ENCODE data around the gene GPR78. TPM values are rescaled to one million over a fixed set of nuclear protein-coding genes. Genes with fewer than 3 reads are reported as not detected.

GPR78 gene
- polyA plus RNA-seq, 2 donors, result 4.7 to 8.9 TPM

DNA sequence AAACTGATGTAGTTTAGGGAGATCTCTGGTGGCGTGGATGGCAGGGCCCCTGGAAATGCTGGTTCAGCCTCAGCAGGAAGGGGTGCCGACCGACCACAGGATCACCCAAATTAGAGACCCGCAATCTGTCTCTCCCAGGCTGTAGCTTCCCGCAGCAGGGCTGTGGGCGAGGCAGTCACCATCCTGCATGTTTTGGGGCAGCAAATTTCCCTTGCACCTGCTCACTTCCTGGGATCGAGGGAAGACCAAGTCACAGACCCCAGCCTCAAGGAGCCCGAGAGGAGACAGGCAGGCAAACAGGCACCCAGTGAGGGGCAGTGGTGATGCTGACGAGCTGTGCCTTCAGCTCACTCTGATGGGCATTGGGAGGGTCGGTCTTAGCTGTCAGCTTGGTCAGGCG, 21.2 kb upstream of the GPR78 start:
- no peaks in the 10 kb centered on the region for H3K27me3 ChIP-seq (ENCODE audit: control insufficient read depth in 1 of 2, insufficient read depth in 2 of 2, low read length in 2 of 2)
- no peaks in the 10 kb centered on the region for H3K36me3 ChIP-seq (ENCODE audit: control insufficient read depth in 2 of 2, insufficient read depth in 2 of 2, low read length in 1 of 2)
- peaks cover 0 to 9% of the 10 kb centered on the region in 2 donors for H3K4me1 ChIP-seq (ENCODE audit: control insufficient read depth in 2 of 2, insufficient read depth in 2 of 2, low read length in 1 of 2)
- H3K27ac ChIP-seq (ENCODE audit: low read depth in 2 of 2, low read length in 1 of 2), result peak overlapping the region; percentile 12 to 47
- H3K4me3 ChIP-seq (ENCODE audit: low read depth in 1 of 2, low read length in 2 of 2), result peak overlapping the region; percentile 16 to 32
- 89% methylated on average over 11 of the region's 11 CpGs for WGBS, 2 donors
- H3K9me3 ChIP-seq (ENCODE audit: control insufficient read depth in 2 of 2, insufficient read depth in 1 of 2, low read depth in 1 of 2, low read length in 1 of 2), result no peaks in the 10 kb centered on the region

DNA sequence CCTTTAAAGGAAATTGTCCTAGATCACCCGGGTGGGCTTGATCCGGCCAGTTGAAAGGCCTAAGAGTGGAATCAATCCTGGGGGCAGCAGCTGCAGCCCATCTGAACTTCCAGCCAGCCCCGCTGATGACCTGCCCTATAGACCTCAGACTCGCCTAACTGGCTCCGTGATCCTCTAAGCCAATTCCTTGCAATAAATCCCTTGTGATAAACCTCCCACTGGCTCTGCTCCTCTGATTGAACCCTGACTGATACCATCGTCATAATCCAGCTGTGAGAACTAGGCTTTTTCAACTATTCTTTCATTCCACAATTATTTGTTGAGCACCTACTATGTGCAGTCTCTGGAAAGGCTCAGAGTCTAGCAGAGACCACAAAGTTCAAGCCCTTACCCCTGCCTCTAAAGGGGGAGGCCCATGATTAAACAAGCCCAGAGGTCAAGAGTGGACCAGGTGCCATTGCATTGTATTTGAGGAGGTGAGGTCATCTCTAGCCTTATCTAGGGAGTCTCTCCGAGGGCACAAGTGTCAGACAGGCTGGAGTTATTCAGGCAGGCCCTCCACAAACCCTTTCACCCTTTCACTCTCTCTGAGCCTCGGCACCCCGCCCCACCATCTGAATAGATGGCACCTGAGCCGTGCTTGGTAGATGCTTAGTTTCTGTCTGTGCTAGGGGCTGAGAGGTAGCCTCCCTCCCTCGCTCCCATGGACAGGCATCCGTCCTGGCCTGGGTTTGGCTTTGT, 20.5 kb upstream of the GPR78 start:
- H3K27me3 ChIP-seq (ENCODE audit: control insufficient read depth in 1 of 2, insufficient read depth in 2 of 2, low read length in 2 of 2), result no peaks in the 10 kb centered on the region
- no peaks in the 10 kb centered on the region for H3K9me3 ChIP-seq (ENCODE audit: control insufficient read depth in 2 of 2, insufficient read depth in 1 of 2, low read depth in 1 of 2, low read length in 1 of 2)
- 75 to 76% methylated on average over 12 of the region's 12 CpGs for WGBS, 2 donors
- peak overlapping the region; percentile 16 to 32 for H3K4me3 ChIP-seq (ENCODE audit: low read depth in 1 of 2, low read length in 2 of 2)
- H3K36me3 ChIP-seq (ENCODE audit: control insufficient read depth in 2 of 2, insufficient read depth in 2 of 2, low read length in 1 of 2), result no peaks in the 10 kb centered on the region
- H3K27ac ChIP-seq (ENCODE audit: low read depth in 2 of 2, low read length in 1 of 2), result peak overlapping the region; percentile 34 to 76
- peaks cover 0 to 9% of the 10 kb centered on the region in 2 donors for H3K4me1 ChIP-seq (ENCODE audit: control insufficient read depth in 2 of 2, insufficient read depth in 2 of 2, low read length in 1 of 2)

DNA sequence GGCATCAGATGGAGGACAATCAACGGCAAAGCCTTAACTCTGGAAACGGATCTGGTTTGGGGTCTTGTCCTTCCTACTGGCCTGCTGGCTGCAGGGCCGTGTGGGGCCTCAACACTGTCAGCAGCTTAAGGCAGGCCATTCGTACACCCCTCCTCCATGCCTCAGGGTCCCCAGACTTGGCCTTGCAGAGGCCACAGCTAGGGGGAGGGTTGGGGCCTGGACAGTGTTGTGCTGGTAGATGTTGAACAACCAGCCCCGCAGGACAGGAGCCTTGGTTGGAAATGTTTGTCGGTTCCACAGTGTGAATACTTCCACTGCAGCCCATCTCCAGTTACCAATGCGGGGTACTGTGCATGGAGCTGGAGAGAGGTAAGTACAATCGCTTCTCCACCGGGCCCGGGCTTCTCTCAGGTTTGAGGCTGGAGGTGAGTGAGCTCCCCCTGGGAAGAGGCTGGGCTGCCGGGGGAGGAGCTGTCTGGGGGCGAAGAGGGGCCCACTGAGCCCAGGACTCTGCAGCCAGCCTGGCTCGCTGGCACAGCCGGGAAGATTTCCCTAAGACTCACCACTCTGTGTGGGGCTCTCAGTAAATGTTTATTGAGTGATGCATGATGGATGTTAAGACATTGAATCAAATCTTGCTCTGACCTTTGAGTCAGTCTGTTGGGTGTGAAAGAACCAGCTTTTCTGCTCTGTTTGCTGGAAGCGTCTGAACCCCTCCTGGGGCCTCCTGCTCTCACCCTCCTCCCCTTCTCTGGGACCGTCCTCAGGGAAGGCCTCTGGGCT, 19.7 kb upstream of the GPR78 start:
- Histone ChIP-seq H3K9me3 (ENCODE audit: control insufficient read depth in 2 of 2, insufficient read depth in 1 of 2, low read depth in 1 of 2, low read length in 1 of 2) (no peaks in the 10 kb centered on the region), H3K27ac (ENCODE audit: low read depth in 2 of 2, low read length in 1 of 2) (peak overlapping the region; percentile 34 to 76), H3K4me1 (ENCODE audit: control insufficient read depth in 2 of 2, insufficient read depth in 2 of 2, low read length in 1 of 2) (peaks cover 0 to 9% of the 10 kb centered on the region in 2 donors), H3K27me3 (ENCODE audit: control insufficient read depth in 1 of 2, insufficient read depth in 2 of 2, low read length in 2 of 2) (no peaks in the 10 kb centered on the region), H3K4me3 (ENCODE audit: low read depth in 1 of 2, low read length in 2 of 2) (peak overlapping the region in 1 of 2 donors; percentile 30), H3K36me3 (ENCODE audit: control insufficient read depth in 2 of 2, insufficient read depth in 2 of 2, low read length in 1 of 2) (no peaks in the 10 kb centered on the region)
- 67 to 75% methylated on average over 16 of the region's 16 CpGs for WGBS, 2 donors

DNA sequence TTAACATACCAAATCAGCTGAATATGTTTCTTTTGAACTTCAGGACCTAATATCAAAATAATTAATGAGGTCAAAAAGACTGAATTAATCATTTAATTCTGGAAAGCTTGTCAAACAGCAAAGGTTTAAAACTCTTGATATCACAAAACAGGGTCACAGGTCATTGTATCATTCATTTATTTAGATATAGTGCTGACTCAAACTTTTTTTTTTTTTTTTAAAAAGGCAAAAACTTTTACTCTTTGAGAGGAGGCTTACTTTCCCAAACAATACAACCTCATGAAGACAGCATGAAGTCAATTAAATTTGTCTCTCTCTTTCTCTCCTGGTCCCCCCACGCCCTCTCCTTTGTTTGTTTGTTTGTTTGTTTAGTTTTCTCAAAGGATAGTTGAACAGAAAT, 15.6 kb upstream of the GPR78 start:
- 44 to 56% methylated on average over 1 of the region's 1 CpG for WGBS, 2 donors
- H3K27ac ChIP-seq (ENCODE audit: low read depth in 2 of 2, low read length in 1 of 2), result no peak overlapping the region
- peaks cover 0 to 4% of the 10 kb centered on the region in 2 donors for H3K4me1 ChIP-seq (ENCODE audit: control insufficient read depth in 2 of 2, insufficient read depth in 2 of 2, low read length in 1 of 2)
- H3K36me3 ChIP-seq (ENCODE audit: control insufficient read depth in 2 of 2, insufficient read depth in 2 of 2, low read length in 1 of 2), result no peaks in the 10 kb centered on the region
- no peaks in the 10 kb centered on the region for H3K27me3 ChIP-seq (ENCODE audit: control insufficient read depth in 1 of 2, insufficient read depth in 2 of 2, low read length in 2 of 2)
- no peaks in the 10 kb centered on the region for H3K9me3 ChIP-seq (ENCODE audit: control insufficient read depth in 2 of 2, insufficient read depth in 1 of 2, low read depth in 1 of 2, low read length in 1 of 2)
- H3K4me3 ChIP-seq (ENCODE audit: low read depth in 1 of 2, low read length in 2 of 2), result no peak overlapping the region

DNA sequence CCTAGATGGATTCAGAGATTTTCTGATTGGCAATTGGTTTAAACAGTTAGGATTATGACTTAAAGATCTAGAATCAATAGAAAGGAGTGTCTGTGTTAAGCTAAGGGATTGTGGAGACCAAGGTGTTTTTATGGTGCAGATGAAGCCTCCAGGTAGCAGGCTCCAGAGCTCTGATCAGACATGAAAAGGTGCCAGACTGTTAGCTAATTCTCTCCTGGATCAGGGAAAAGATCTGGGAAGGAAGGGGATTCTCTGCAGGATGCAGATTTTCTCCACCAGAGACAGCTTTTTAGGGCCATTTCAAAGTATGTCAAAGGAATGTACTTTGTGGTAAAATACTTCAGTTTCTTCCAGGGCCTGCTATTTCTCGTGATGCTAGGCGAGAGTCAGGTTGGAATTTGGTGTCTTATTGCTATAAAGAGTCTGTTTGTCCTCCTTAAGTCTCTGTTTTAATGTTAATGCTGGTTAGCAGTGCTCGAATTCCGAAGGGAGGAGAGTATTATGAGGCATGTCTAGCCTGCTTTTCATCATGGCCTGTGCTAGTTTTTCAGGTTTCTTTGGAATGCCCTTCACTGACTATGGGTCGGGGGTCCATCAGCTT, 12.0 kb upstream of the GPR78 start:
- Histone ChIP-seq H3K4me1 (ENCODE audit: control insufficient read depth in 2 of 2, insufficient read depth in 2 of 2, low read length in 1 of 2) (no peaks in the 10 kb centered on the region), H3K9me3 (ENCODE audit: control insufficient read depth in 2 of 2, insufficient read depth in 1 of 2, low read depth in 1 of 2, low read length in 1 of 2) (no peaks in the 10 kb centered on the region), H3K27me3 (ENCODE audit: control insufficient read depth in 1 of 2, insufficient read depth in 2 of 2, low read length in 2 of 2) (no peaks in the 10 kb centered on the region), H3K27ac (ENCODE audit: low read depth in 2 of 2, low read length in 1 of 2) (no peak overlapping the region), H3K4me3 (ENCODE audit: low read depth in 1 of 2, low read length in 2 of 2) (no peak overlapping the region), H3K36me3 (ENCODE audit: control insufficient read depth in 2 of 2, insufficient read depth in 2 of 2, low read length in 1 of 2) (no peaks in the 10 kb centered on the region)
- 59 to 67% methylated on average over 5 of the region's 5 CpGs for WGBS, 2 donors

DNA sequence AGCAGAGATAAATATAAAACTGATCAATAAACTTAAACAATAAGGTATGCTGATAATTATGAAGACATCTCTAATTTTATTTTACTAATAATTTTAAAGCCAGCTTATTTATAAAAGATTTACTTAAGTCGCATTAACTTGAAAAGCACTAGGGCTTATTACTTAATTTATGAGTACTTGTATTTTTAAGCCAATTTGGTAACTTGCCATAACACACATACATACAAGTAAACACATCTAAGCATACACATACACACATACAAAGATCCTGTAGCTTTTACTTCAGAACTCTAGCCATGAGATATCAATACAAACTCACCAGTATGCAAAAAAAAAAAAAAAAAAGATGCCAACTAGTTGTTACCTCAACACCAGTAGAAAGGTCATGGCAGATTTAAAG, 10.0 kb upstream of the GPR78 start:
- Histone ChIP-seq H3K36me3 (ENCODE audit: control insufficient read depth in 2 of 2, insufficient read depth in 2 of 2, low read length in 1 of 2) (no peaks in the 10 kb centered on the region), H3K27ac (ENCODE audit: low read depth in 2 of 2, low read length in 1 of 2) (no peak overlapping the region), H3K4me3 (ENCODE audit: low read depth in 1 of 2, low read length in 2 of 2) (no peak overlapping the region), H3K27me3 (ENCODE audit: control insufficient read depth in 1 of 2, insufficient read depth in 2 of 2, low read length in 2 of 2) (no peaks in the 10 kb centered on the region), H3K9me3 (ENCODE audit: control insufficient read depth in 2 of 2, insufficient read depth in 1 of 2, low read depth in 1 of 2, low read length in 1 of 2) (no peaks in the 10 kb centered on the region), H3K4me1 (ENCODE audit: control insufficient read depth in 2 of 2, insufficient read depth in 2 of 2, low read length in 1 of 2) (no peaks in the 10 kb centered on the region)
- WGBS, 2 donors, result 74 to 91% methylated on average over 1 of the region's 1 CpG

DNA sequence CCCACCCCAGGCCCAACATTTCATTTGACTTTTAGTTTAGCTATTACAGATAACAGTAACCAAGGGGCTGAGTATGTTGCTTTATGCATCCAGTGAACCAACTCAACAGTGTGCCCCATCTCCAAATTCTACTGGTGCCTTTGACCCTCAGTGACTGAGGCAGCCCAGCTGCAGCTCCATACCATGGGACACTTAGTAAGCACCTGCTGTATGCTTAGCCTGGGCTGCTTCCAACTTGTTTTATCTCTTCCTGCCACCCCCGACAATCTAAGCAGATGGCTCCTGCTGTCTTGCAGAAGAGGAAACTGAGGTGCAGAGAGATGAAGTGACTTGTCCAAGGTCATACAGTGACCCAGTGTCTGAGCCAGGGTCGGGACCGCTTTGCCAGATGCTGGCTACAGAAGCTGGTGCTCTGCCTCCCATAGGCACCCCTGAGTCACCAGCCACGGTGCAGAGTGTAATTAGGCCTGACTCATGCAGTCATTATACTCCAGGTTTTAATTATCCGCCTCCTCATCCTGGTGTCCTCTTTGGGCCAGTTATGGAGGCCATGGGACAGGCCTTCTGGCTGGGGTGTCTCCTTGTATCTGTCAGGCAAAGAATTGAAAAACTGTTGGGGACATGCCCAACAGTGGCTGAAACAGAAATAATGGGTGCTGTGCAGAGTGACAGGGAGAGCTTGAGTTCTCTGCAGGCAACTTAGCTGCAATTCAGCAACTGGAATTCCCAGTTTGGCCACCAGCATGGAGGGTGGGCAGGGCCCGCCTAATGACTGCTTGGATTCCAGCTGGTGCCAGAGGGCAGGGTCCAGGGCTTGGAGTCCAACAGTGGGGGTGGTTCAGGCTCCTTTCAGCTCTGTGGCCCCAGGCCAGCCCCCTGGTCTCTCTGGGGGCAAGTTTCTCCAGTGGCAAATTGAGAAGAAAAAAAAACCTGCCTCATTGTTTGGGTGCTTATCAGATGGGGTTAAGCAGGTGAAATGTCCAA, 8.2 kb upstream of the GPR78 start:
- H3K36me3 ChIP-seq (ENCODE audit: control insufficient read depth in 2 of 2, insufficient read depth in 2 of 2, low read length in 1 of 2), result no peaks in the 10 kb centered on the region

DNA sequence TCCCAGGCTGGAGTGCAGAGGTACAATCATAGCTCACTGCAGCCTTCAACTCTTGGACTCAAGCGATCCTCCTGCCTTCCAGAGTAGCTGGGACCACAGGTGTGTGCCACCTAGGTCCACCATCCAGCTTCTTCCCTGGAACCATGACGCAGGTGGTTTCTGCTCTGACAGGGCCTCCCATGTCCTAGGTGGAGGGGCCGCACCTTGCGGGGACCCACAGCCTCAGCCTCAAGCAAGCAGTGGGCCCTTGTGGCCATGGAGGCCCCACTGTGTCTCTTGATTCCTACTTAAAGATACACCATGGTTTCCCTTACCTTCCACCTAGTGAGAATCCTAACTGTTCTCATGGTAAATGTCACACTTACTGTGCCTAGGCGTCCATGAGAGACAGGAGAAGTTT, 6.9 kb upstream of the GPR78 start:
- no peaks in the 10 kb centered on the region for H3K9me3 ChIP-seq (ENCODE audit: control insufficient read depth in 2 of 2, insufficient read depth in 1 of 2, low read depth in 1 of 2, low read length in 1 of 2)
- WGBS, 2 donors, result 87 to 89% methylated on average over 5 of the region's 5 CpGs

More for the DNA sequence above, 8.2 kb upstream of the GPR78 start:
- Histone ChIP-seq H3K9me3 (ENCODE audit: control insufficient read depth in 2 of 2, insufficient read depth in 1 of 2, low read depth in 1 of 2, low read length in 1 of 2) (no peaks in the 10 kb centered on the region), H3K4me1 (ENCODE audit: control insufficient read depth in 2 of 2, insufficient read depth in 2 of 2, low read length in 1 of 2) (no peaks in the 10 kb centered on the region), H3K27me3 (ENCODE audit: control insufficient read depth in 1 of 2, insufficient read depth in 2 of 2, low read length in 2 of 2) (no peaks in the 10 kb centered on the region), H3K4me3 (ENCODE audit: low read depth in 1 of 2, low read length in 2 of 2) (no peak overlapping the region), H3K27ac (ENCODE audit: low read depth in 2 of 2, low read length in 1 of 2) (peak overlapping the region in 1 of 2 donors; percentile 22)
- WGBS, 2 donors, result 64 to 65% methylated on average over 6 of the region's 6 CpGs

More for the DNA sequence above, 6.9 kb upstream of the GPR78 start:
- H3K4me1 ChIP-seq (ENCODE audit: control insufficient read depth in 2 of 2, insufficient read depth in 2 of 2, low read length in 1 of 2), result no peaks in the 10 kb centered on the region
- H3K27ac ChIP-seq (ENCODE audit: low read depth in 2 of 2, low read length in 1 of 2), result no peak overlapping the region
- H3K4me3 ChIP-seq (ENCODE audit: low read depth in 1 of 2, low read length in 2 of 2), result no peak overlapping the region
- H3K36me3 ChIP-seq (ENCODE audit: control insufficient read depth in 2 of 2, insufficient read depth in 2 of 2, low read length in 1 of 2), result no peaks in the 10 kb centered on the region
- no peaks in the 10 kb centered on the region for H3K27me3 ChIP-seq (ENCODE audit: control insufficient read depth in 1 of 2, insufficient read depth in 2 of 2, low read length in 2 of 2)
